COLO668 (cell line): ENCODE results near the gene FAM20C.

ENCODE experiments used
- DNase-seq: peaks from one replicate; lab custom pipeline; 2025; ENCODE audit not compliant: unreplicated experiment; lab: John Stamatoyannopoulos, UW

FAM20C gene

DNA sequence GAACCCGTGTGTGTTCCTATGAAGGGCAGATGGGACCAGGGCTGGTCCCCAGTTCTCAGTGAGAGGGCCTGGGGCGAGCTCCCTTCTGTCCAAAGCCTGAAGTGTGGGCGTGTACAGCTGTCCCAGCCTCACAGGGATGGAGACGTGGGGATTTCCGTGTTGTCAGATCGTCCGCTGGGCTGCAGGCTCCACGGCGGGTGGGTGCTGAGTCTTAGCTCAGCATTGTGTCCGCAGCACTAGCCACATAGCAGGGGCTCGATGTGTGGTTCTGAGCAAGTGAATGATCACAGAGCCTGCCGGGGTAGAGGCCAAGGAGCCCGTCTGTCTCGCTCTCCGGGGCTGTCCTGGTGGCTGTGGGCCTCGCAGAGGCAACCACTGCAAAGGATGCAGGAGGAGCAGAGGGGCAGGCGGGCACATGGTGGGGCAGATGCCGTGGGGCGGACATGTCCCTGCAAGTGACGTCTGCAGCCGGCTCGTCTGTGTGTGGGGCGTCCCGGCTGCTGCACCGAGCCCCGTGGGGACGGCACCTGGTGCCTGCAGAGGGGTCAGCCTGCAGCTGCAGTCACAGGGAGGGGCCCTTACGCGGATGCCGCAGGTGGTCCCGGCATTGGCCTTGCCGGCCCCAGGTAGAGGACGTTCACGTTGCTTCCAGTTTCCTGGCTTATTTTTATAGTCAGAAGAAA is 30.9 kb downstream of the FAM20C start:
- no peak for DNase-seq

DNA sequence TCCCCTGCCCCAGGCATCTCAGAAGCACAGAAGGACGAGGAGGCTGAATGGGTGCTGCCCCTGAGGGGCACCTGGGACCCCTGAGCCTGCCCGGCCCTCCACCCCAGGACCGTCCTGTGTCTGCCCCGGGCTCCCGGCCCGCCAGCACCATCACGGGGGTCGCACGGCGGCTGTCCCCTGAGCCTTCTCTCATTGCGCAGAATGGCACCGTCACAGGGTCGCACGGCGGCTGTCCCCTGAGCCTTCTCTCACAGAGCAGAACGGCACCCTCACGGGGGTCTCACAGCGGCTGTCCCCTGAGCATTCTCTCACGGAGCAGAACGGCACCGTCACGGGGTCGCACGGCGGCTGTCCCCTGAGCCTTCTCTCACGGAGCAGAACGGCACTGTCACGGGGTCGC is 31.5 kb downstream of the FAM20C start:
- no peak for DNase-seq

DNA sequence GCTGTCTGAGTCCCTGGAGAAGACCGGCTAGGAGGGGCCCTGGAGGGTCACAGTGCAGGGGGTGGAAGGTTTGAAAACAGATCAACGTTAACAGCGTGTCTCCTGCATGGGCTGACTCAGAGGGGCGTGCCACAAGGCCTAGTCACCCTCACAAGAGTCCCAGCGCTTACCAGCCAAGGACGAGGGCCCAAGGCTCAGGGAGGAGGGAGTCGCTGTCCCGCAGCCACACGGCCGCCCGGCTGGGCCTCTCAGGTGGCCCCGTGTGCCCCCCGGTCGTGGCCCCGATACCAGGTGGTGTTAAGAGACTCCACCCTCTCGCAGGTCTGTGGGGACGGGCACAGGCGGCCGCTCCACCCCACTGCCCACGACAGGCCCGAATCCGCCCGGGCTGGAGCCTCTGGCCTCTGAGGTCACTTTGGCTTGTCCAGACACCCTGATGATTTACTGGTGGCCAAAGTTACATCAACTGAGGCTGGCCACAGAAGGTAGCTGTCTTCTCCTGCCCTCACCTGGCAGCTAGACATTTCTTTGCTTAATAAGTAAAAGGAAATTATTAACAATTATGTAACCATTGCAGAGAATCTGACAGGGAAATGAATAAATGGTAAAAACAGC is 34.0 kb downstream of the FAM20C start:
- DNase-seq, result no peak

DNA sequence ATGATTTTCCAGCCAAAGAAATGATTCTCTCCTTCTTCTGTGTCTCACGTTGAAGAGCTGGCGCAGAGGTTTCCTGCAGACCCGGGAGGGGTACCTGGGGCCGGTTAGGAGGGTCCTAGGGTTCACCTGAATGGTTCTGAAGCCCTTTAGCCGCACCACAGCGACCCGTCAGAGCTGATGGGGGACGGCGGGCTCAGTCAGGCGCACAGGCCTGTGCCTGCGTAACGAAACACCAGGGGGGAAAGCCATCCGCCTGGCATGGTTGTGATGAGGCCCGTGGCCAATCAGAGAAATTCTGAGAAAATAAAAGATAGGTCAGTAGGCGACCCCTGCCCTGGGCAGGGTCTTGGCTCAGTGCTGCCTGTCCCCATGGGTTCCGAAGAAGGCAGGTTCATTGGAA is 35.6 kb downstream of the FAM20C start:
- no peak for DNase-seq

DNA sequence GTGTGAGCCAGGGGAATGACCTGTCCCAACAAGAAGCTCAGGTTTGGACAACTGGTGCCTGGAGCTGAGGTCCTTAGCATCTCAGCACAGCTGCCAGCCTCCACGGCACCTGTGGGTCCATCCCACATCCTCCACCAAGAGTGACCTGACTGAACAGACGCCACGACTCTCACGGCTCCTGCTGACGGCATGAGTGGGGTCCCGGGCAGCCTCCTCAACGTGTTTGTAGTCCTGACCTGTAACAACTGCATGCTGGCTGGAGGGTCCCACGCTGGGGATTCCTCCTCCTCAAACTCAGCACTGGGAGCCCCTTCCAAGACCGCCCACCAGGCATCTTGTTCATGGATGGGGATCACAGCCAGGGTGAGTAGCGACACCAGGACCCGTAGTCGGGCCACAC is 36.2 kb downstream of the FAM20C start:
- no peak for DNase-seq

DNA sequence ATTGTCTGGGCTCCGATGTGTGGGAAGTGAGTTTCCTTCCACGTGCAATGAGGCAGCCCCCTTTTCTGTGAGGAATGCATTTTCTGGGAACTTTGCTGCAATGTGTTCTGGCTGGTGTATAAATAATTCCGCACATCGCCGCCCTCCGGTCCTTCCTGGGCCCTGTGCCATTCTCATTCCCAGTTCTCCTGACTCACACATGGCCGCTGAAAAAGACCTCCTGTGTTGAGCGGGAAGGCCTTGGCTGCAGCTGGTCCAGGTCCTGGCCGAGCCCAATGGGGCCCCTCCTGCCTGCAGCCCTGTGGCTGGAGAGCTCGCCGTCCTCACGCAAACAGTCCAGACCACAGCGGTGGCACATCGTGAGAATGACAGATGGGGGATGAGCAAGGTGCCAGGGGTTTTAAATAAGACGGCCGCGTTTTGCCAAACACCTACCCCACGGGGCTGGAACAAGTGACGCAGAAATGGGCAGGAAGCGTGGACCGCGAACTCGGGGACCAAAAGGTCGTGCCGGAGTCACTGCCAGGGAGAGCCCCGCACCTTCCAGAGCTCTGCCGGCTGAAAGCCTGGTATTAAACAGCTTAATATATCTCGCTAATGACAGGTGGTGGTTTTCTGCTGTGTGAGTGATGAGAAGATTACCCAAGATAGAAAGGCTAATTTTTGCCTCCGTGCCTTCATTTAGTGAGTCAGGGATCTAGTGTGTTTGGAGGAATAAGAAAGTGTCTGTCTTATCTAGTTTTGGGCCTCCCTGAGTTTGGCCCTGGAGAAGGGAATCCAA is 37.0 kb downstream of the FAM20C start:
- no peak for DNase-seq

DNA sequence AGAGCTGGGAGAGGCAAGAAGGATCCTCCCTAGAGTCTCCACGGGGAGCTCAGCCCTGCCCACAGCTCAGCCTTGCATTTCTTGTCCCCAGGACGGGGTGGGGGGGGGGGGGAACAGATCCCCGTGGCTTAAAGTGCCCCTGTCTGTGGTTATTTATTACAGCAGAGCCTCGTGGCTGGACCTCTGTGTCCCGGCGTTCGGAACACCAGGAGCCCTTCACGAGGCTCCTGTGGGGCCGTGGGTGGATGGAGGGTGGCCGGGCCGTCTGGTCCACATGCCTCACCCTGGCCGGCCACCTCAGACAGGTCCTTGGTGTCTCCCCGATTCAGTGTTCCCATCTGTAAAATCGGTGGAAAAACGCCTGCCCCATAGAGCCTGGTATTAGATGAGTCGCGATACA is 37.9 kb downstream of the FAM20C start:
- DNase-seq, result no peak

DNA sequence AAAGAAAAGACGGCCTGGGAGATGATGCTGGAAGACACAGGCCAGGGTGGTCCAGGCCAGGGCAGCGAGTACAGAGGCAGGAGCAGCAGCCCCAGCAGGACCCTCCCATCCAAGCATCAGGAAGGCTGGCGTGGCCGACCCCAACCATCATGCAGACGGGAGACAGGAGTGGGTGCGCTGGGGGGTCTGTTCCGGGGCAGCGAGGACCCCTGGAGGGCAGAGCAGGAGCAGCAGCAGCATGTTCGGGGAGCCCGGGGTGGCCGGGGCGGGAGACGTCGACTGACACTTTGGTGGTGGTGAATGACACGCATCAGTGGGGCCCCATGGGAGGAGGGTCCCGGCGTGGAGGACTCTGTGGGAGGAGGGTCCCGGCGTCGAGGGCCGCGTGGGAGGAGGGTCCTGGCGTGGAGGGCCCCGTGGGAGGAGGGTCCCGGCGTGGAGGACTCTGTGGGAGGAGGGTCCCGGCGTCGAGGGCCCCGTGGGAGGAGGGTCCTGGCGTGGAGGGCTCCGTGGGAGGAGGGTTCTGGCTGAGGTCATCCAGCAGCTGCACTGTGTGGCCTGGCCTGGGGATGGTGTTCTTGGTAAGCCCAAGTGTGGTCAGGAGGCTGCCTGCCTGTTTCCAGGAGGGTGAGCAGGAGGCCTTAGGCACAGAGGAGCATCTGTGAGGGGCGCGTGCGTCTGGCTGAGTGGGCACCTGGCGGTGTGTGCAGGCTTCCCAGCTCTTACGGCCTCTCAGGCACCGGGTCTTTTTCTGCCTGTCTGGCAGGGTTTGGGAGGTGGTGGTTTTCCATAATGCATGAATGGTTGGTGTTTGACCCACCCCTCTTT is 38.9 kb downstream of the FAM20C start:
- DNase-seq, result no peak

DNA sequence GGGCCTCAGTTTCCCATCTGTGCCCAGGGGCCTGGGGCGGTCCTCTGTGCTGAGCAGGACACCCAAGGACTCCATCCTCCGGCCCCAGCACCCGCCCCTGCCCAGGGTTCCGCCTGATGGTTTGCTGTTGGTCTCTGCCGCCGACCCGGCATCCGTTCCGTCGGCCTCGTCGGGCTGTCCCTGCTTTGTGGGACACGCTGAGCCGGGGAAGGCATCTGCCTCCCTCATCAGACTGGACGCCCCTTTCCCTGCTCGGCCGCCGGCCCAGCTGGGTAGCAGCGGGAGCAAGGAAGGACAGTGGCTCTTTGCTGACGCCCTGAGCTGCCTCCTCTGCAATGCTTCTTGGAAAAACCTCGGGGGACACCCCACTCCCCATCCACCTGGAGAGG is 39.5 kb downstream of the FAM20C start:
- no peak for DNase-seq

DNA sequence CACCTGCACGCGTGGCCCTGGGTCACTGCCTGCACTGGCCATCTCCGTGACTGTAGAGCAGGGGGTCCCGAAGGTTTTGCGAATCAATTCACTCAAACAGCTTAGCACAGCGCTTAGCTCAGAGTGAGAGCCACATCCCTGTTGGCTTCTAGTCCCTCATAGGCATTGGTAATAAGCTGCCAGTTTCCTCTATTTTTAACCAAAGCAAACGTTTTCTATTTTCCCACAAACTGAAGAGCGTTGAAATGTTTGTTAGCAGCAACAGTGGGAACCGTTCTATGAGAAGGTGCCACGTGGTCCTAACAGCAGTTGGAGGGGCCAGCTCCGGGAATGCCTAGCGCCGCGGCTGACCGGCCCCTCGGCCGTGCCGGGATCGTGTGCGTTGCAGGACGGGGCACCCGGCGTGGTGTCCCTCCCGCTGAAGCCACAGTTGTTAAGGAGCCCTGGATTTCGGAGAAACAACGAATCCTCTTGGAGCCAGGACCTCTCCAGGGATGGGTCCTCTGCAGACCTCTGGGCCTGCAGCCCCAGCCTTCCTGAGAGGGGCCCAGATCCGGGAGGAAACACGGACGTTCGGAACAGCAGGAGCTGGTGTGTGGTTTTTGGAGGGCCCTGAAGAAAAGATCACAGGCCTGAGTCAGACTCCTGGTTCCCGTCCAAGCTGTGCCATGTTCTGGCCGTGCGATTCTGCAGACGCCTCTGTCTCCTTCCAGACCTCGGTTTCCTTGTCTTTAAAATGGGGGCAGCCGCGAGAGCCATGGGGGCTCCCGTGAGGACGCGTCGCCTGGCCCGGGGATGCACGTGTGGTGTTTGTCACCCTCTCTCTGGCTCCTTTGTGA is 40.3 kb downstream of the FAM20C start:
- DNase-seq, result no peak

DNA sequence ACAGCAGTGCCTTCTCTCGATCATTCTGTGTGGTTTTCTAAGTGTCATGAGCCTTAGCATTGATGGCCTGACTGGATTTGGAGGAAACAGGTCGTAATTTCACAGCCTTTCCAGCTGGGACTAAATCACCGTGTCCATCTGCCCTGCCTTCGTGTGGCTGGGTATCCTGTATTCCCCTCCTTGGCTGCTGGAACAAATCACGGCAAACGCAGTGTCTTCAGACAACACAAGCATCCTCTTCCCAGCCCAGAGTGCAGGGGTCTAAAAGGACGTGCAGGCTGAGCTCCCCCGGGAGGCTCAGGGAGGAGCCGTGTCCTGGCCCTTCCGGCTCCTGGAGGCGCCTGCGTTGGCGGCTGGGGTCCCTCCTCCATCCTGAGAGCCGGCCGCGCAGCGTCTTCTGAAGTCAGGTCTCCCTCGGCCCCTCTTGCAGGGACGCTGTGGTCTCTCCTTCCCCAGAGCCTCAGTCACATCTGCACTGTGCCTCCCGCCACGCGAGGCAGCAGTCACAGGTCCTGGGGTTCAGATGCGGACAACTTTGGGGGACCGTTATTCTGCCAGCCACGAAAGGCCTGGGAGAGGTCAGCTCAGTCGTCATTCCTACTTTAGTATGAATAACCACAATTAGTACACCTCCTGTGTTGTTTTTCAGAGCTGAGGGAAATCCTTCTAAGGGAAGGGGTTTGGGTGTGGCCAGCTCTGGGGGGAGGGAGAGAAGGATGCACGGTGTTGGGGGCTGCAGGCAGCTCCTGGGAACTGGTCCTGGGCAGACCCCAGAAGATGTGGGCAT is 41.1 kb downstream of the FAM20C start:
- no peak for DNase-seq

DNA sequence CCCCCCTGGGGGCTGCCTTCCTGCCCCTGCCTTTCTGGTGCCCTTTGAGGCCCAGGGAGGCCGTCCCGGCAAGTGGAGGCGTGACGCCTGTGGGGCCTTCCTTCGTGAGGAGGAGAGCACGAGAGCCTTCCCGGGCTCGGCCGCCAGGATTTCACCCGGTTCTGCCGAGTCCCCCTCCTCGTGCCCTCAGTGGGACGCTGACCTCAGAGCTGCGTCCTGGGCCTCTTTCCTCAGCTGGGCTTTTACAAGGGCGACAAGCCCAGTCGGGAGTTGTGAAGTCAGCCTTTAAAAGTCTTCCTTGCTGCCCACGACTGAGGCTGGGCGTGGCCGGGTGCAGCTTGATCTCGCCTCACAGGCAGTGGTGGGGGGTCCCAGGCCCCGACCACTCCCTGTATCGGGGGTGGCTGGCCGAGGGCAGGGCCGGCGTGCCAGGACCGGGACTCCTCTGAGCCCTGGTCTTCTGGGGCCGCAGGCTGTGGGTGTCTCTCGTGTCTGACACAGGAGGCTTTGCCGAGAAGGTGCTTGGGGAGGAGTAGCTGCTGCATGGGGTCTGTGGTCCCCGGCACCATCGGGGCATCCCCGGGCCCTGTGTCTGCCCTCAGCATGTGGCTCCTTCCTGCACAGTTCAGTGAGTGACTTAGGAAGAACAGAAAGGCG is 41.8 kb downstream of the FAM20C start:
- no peak for DNase-seq

DNA sequence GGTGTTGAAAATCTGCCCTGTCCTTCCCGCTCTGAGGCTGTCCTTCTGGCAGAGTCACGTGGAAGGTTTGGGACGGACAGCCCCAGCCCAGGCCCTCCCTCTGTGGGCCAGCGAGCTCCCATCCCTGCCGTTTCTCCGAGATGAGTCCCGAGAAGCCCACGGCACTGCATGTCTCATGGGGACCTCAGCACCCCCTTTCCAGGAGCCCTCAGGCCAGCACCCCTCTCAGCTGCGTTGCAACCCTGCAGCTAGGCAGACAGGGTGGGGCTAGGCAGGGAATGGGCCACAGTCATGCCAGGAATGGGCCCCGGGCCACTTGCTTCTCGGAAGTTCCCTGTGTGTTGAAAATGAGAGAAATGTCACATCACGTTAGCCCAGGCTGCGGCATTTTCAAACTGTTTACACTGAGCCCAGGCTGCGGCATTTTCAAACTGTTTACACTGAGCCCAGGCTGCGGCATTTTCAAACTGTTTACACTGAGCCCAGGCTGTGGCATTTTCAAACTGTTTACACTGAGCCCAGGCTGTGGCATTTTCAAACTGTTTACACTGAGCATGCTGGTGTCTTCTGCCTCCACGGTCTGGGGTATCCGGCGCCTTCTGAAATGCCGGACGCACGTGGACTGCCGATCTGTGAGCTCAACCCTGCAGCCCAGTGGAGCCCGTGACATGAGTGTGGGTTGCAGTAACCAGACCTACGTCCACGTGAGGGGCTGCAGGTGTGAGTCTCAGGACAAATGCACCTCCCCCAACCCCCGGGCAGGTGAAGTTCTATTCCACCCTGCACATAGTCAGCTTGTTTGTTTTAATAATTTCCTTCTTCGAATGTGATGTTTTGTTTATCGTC is 42.6 kb downstream of the FAM20C start:
- DNase-seq, result no peak

DNA sequence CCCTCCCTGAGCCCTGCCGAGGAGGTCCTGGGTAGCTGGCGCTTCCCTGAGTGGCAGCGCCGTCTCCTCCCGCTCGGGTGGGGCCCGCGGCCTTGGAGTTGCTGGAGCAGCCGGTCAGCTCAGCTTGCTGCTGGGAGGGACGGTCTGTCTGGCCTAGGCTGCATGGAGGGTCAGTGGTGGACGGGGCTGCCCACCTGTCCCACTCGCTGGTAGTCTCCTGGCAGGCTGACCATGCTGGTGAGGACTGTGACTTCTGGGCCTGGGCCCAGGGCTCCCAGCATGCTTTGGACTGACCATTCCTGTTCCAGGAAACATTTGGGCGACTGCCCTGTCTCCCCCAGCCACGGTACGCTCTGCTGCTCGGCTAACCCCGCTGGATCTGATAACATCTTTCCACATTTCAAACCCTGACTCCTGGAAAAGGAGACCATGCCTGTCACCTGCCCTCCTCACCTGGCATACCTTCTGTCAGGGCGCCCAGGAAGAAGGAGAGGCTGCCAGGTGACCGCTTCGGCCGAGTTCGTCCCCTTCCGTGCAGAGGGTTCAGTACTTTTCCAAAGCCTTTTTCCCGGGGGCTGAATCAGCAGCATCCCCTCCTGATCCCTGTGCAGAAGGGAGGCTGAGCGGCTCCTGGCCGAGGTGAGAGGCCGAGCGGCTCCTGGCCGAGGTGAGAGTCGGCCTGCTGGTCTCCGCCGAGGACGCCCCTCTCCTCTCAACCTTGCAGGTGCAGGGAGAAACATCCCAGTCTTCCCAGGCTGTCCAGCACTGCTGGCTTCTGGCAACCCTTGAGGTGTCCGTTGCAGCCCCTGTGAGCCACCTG is 43.4 kb downstream of the FAM20C start:
- no peak for DNase-seq

DNA sequence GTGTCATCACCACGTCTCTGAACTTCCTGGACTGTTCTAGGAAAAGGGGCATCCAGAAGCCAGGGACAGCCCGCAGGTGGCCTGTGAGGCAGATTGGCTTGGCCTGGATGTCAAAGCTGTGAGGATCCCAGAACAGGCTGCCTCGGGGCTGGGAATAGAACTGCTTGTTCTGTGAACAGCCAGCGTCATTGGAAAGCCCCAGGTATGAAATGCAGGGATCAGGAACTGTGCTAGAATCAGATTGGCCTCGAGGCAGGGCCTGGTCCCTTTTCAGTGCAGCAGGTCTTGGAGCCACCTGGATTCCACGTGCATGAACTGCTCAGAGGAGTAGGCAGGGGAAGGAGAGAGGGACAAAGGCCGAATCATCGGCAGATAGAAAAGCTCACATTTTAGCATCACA is 44.6 kb downstream of the FAM20C start:
- DNase-seq, result no peak

DNA sequence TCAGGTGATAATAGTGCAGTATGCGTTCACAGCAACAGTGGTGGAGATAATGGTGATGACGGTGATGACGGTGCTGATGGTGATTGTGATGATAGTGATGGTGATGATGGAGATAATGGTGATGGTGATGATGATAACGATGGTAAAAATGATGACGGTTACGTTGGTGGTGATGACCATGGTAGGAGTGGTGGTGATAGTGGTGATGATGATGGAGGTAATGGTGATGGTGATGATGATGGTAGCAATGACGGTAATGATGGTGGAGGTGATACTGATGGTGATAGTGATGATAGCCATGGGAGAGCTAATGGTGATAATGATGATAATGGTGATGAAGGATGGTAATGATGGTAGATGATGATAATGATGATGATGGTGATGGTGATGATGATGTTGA is 45.0 kb downstream of the FAM20C start:
- no peak for DNase-seq

DNA sequence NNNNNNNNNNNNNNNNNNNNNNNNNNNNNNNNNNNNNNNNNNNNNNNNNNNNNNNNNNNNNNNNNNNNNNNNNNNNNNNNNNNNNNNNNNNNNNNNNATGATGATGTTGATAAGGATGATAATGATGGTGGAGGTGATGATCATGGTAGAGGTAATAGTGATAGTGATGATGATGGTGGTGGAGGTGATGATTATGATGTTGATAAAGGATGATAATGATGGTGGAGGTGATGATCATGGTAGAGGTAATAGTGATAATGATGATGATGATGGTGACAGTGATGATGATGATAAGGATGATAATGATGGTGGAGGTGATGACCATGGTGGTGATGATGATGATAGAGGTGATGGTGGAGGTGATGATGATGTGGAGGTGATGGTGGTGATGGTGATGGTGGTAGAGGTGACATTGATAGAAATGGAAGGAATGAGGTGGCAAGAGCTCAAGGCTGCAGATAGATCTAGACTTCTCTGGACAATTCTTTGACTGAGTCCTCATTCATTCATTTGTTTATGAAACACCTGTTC is 47.8 kb downstream of the FAM20C start:
- no peak for DNase-seq
